Fibroblast of lung (primary cell): Measurements from ENCODE around the gene SEC11A. TPM values are rescaled to one million over a fixed set of nuclear protein-coding genes. Genes with fewer than 3 reads are reported as not detected.

Experiments used
- DNase-seq, 2 donors: peaks; one replicate each; pipeline versions ENCODE4 v3.0.0 to v3.0.0-alpha.2; 2010; ENCODE audit warnings: low read depth in 2 of 2
- H2AFZ ChIP-seq: 2 replicates; pipeline ENCODE4 v1.5.1; 2012; ENCODE audit warnings: low read length, control low read depth, inconsistent platforms
- H3K27ac ChIP-seq: 2 replicates; pipeline ENCODE4 v1.5.1; 2011; ENCODE audit warnings: low read length, control low read depth; ENCODE audit not compliant: insufficient read depth
- H3K27me3 ChIP-seq: 2 replicates; pipeline ENCODE4 v1.5.1; 2011; ENCODE audit warnings: mild to moderate bottlenecking, low read length; ENCODE audit not compliant: control insufficient read depth, insufficient read depth
- H3K36me3 ChIP-seq: 2 replicates; pipeline ENCODE4 v1.5.1; 2011; ENCODE audit warnings: low read length; ENCODE audit not compliant: control insufficient read depth, insufficient read depth
- H3K4me1 ChIP-seq: 2 replicates; pipeline ENCODE4 v1.5.1; 2011; ENCODE audit warnings: low read length; ENCODE audit not compliant: control insufficient read depth, insufficient read depth; ENCODE audit errors: extremely low read depth
- H3K4me2 ChIP-seq: 2 replicates; pipeline ENCODE4 v1.5.1; 2011; ENCODE audit warnings: low read length, control low read depth; ENCODE audit not compliant: insufficient read depth; ENCODE audit errors: extremely low read depth
- H3K4me3 ChIP-seq, 4 experiments: fragments of 200-600 bp in 1 of 4; sonication (generic) in 1 of 4; replicated peaks in 1 of 4; 2 replicates each; pipeline ENCODE4 v1.5.1; 2011 to 2016; ENCODE audit warnings: low read length in 4 of 4, low read depth in 3 of 4, mild to moderate bottlenecking in 3 of 4, control low read depth in 2 of 4, inconsistent platforms in 1 of 4, mixed read lengths in 1 of 4; ENCODE audit not compliant: insufficient read depth in 1 of 4; ENCODE audit errors: control extremely low read depth in 1 of 4
- H3K79me2 ChIP-seq: 2 replicates; pipeline ENCODE4 v1.5.1; 2012; ENCODE audit warnings: mild to moderate bottlenecking, low read length, inconsistent platforms; ENCODE audit not compliant: control insufficient read depth, insufficient read depth
- H3K9ac ChIP-seq: 2 replicates; pipeline ENCODE4 v1.5.1; 2011; ENCODE audit warnings: mild to moderate bottlenecking, low read length, control low read depth; ENCODE audit not compliant: insufficient read depth
- H3K9me3 ChIP-seq: 2 replicates; pipeline ENCODE4 v1.5.1; 2012; ENCODE audit warnings: low read depth, low read length; ENCODE audit not compliant: control insufficient read depth, insufficient read depth
- H4K20me1 ChIP-seq: 2 replicates; pipeline ENCODE4 v1.5.1; 2011; ENCODE audit warnings: low read length; ENCODE audit not compliant: control insufficient read depth, insufficient read depth; ENCODE audit errors: extremely low read depth
- CTCF ChIP-seq, 2 donors: IDR thresholded peaks in 1 of 2; conservative IDR thresholded peaks in 1 of 2; 1 replicate in 1 of 2; 2 replicates in 1 of 2; pipeline ENCODE4 v1.5.1; 2011 to 2012; ENCODE audit warnings: low read length in 2 of 2, control low read depth in 1 of 2, inconsistent platforms in 1 of 2, low read depth in 1 of 2, mild to moderate bottlenecking in 1 of 2
- EZH2 ChIP-seq: IDR thresholded peaks from 2 replicates; pipeline ENCODE4 v1.5.1; 2012; ENCODE audit warnings: low read length, control low read depth, mild to moderate bottlenecking; ENCODE audit errors: missing control alignments
- polyA plus RNA-seq, 2 donors: library from polyadenylated mRNA; depleted of rRNA in 1 of 2; stranded (reverse) in 1 of 2; unstranded in 1 of 2; fragments of >200 nt; gene quantifications; 2 replicates each; pipeline ENCODE4 v1.2.1, GENCODE V29; 2011 to 2012; ENCODE audit warnings: missing spikeins in 1 of 2
- total RNA-seq: library from RNA; depleted of rRNA; stranded (reverse); fragments of >200 nt; gene quantifications from 2 replicates; pipeline ENCODE4 v1.2.1, GENCODE V29; 2014

SEC11A gene
- total and polyA plus RNA-seq, 2 donors (not counting 1 experiment from before 2014, with no cell fraction given), result 243 to 263 TPM

GRCh38 chr15:84653910-84654688 is 61.8 kb downstream of the SEC11A start, which contains the start of gene WDR73:
Gene WDR73, minus strand, starts transcription at chr15:84654283. Its CDS starts 9 bp downstream, at chr15:84654274.
- Histone ChIP-seq H3K4me1 (peaks cover 11% of the 10 kb centered on the region), H3K9ac (peak within 1 kb of the TSS; percentile 83), H3K79me2 (peaks cover 16% of the 10 kb centered on the region), H3K4me2 (peak within 1 kb of the TSS; percentile 95), H4K20me1 (no peaks in the 10 kb centered on the region), H3K27me3 (no peaks in the 10 kb centered on the region), H3K36me3 (peaks cover 9% of the 10 kb centered on the region), H3K27ac (peak within 1 kb of the TSS; percentile 93), H3K4me3 (peak within 1 kb of the TSS; percentile 59 to 99 (median 86)), H2AFZ (peak within 1 kb of the TSS; percentile 72), H3K9me3 (no peaks in the 10 kb centered on the region)
- DNase-seq, result peak; percentile 91 to 94
- TF ChIP-seq EZH2 (no peak), CTCF (conservative IDR thresholded peaks at IDR 0.05 in 1 of 2, IDR thresholded peaks at IDR 0.05 in 1 of 2; ENCODE audit: low read depth in 1 of 2, low read length in 2 of 2) (no peak)

- Histone ChIP-seq H3K36me3 (peaks cover 13% of the 10 kb centered on the region), H3K27ac (peak overlapping the region; percentile 93), H3K4me1 (peaks cover 11% of the 10 kb centered on the region), H3K9ac (peak overlapping the region; percentile 83), H3K27me3 (no peaks in the 10 kb centered on the region), H3K4me2 (peak overlapping the region; percentile 95), H3K9me3 (no peaks in the 10 kb centered on the region), H2AFZ (peak overlapping the region; percentile 23), H3K79me2 (peaks cover 16% of the 10 kb centered on the region), H4K20me1 (no peaks in the 10 kb centered on the region), H3K4me3 (peak overlapping the region; percentile 59 to 99 (median 86))
- TF ChIP-seq EZH2 (no peak), CTCF (conservative IDR thresholded peaks at IDR 0.05 in 1 of 2, IDR thresholded peaks at IDR 0.05 in 1 of 2; ENCODE audit: low read depth in 1 of 2, low read length in 2 of 2) (no peak)
- no peak for DNase-seq
These were observed 62.4 kb downstream of the SEC11A start for GRCh38 chr15:84653584-84653909.

GRCh38 chr15:84649706-84650105 is 66.2 kb downstream of the SEC11A start:
- Histone ChIP-seq H3K4me1 (peaks cover 9% of the 10 kb centered on the region), H3K9me3 (no peaks in the 10 kb centered on the region), H3K27me3 (no peaks in the 10 kb centered on the region), H3K79me2 (peaks cover 16% of the 10 kb centered on the region), H3K4me2 (no peak overlapping the region), H4K20me1 (no peaks in the 10 kb centered on the region), H3K4me3 (no peak overlapping the region), H2AFZ (no peak overlapping the region), H3K9ac (no peak overlapping the region), H3K27ac (no peak overlapping the region), H3K36me3 (peaks cover 30% of the 10 kb centered on the region)
- no peak for DNase-seq
- TF ChIP-seq CTCF (conservative IDR thresholded peaks at IDR 0.05 in 1 of 2, IDR thresholded peaks at IDR 0.05 in 1 of 2; ENCODE audit: low read depth in 1 of 2, low read length in 2 of 2), result no peak
- TF ChIP-seq EZH2, result no peak
